ENCODE data around the gene SND1. TPM values are rescaled to one million over a fixed set of nuclear protein-coding genes. Genes with fewer than 3 reads are reported as not detected.
A peak's percentile ranks its signal among the peaks of the same experiment; 100 is the strongest.

Gene SND1
- total and polyA plus RNA-seq, 2 donors from 2014 or later, result 83.0 to 154 TPM

GRCh38 chr7:127678947-127679346, 27.0 kb downstream of the SND1 start:
- no peaks in the 10 kb centered on the region for H3K27me3 ChIP-seq (ENCODE audit: control insufficient read depth, insufficient read depth, low read length)
- no peak for FAIRE-seq
- H3K36me3 ChIP-seq (ENCODE audit: control insufficient read depth in 2 of 3, insufficient read depth in 3 of 3, low read length in 3 of 3), result no peaks in the 10 kb centered on the region
- H3K9ac ChIP-seq (ENCODE audit: low read length in 3 of 3), result no peak overlapping the region
- no peak overlapping the region for H3K27ac ChIP-seq (ENCODE audit: low read depth in 2 of 2, low read length in 2 of 2)
- TF ChIP-seq CTCF (IDR thresholded peaks at IDR 0.05; ENCODE audit: borderline replicate concordance, extremely low read depth, insufficient read depth), result no peak
- no peak overlapping the region for H3K4me3 ChIP-seq (ENCODE audit: low read length in 3 of 3)
- no peaks in the 10 kb centered on the region for H3K9me3 ChIP-seq (ENCODE audit: control insufficient read depth in 2 of 3, insufficient read depth in 1 of 3, low read length in 3 of 3)
- no peak for DNase-seq
- peaks cover 0 to 5% (median 1%) of the 10 kb centered on the region in 3 donors for H3K4me1 ChIP-seq (ENCODE audit: control insufficient read depth in 2 of 3, insufficient read depth in 2 of 3, low read depth in 1 of 3, low read length in 3 of 3)
- intact Hi-C loops (cut with DNase I), result no loop called here

GRCh38 chr7:127680983-127681382, 29.0 kb downstream of the SND1 start:
- H3K27me3 ChIP-seq (ENCODE audit: control insufficient read depth, insufficient read depth, low read length), result no peaks in the 10 kb centered on the region
- no peak overlapping the region for H3K9ac ChIP-seq (ENCODE audit: low read length in 3 of 3)
- no peaks in the 10 kb centered on the region for H3K9me3 ChIP-seq (ENCODE audit: control insufficient read depth in 2 of 3, insufficient read depth in 1 of 3, low read length in 3 of 3)
- no peak overlapping the region for H3K4me3 ChIP-seq (ENCODE audit: low read length in 3 of 3)
- intact Hi-C loops (cut with DNase I), result no loop called here
- no peak overlapping the region for H3K27ac ChIP-seq (ENCODE audit: low read depth in 2 of 2, low read length in 2 of 2)
- peaks cover 0 to 5% (median 4%) of the 10 kb centered on the region in 3 donors for H3K4me1 ChIP-seq (ENCODE audit: control insufficient read depth in 2 of 3, insufficient read depth in 2 of 3, low read depth in 1 of 3, low read length in 3 of 3)
- no peak for DNase-seq
- FAIRE-seq, result no peak
- H3K36me3 ChIP-seq (ENCODE audit: control insufficient read depth in 2 of 3, insufficient read depth in 3 of 3, low read length in 3 of 3), result no peaks in the 10 kb centered on the region
- no peak for TF ChIP-seq CTCF (IDR thresholded peaks at IDR 0.05; ENCODE audit: borderline replicate concordance, extremely low read depth, insufficient read depth)

- Histone ChIP-seq H3K4me1 (ENCODE audit: control insufficient read depth in 2 of 3, insufficient read depth in 2 of 3, low read depth in 1 of 3, low read length in 3 of 3) (peaks cover 0 to 5% (median 4%) of the 10 kb centered on the region in 3 donors), H3K9ac (ENCODE audit: low read length in 3 of 3) (no peak overlapping the region), H3K4me3 (ENCODE audit: low read length in 3 of 3) (no peak overlapping the region), H3K9me3 (ENCODE audit: control insufficient read depth in 2 of 3, insufficient read depth in 1 of 3, low read length in 3 of 3) (no peaks in the 10 kb centered on the region), H3K27me3 (ENCODE audit: control insufficient read depth, insufficient read depth, low read length) (no peaks in the 10 kb centered on the region), H3K36me3 (ENCODE audit: control insufficient read depth in 2 of 3, insufficient read depth in 3 of 3, low read length in 3 of 3) (peaks cover 0 to 2% (median 0%) of the 10 kb centered on the region in 3 donors), H3K27ac (ENCODE audit: low read depth in 2 of 2, low read length in 2 of 2) (no peak overlapping the region)
- DNase-seq, result peak in 2 of 5 donors; percentile 21 to 41
- FAIRE-seq, result no peak
- intact Hi-C loops (cut with DNase I), result no loop called here
- no peak for TF ChIP-seq CTCF (IDR thresholded peaks at IDR 0.05; ENCODE audit: borderline replicate concordance, extremely low read depth, insufficient read depth)
Measured at GRCh38 chr7:127682140-127682539, 30.1 kb downstream of the SND1 start.

Data from kidney (tissue), 14 donors.